Natural killer cell treated with Interleukin-12 subunit alpha and Interleukin-12 subunit beta and Interleukin-15 and Interleukin-18, amount 100 ng/mL, for 72 hours (primary cell): Measurements from ENCODE around the gene RALGDS. TPM values are rescaled to one million over a fixed set of nuclear protein-coding genes. Genes with fewer than 3 reads are reported as not detected.

ENCODE experiments used
- total RNA-seq, 2 donors: library from RNA; stranded (reverse); gene quantifications; one replicate each; pipeline ENCODE4 v1.2.3, GENCODE V29; 2022

RALGDS gene
- total RNA-seq, 2 donors from 2014 or later = 138 to 159 TPM

Other genes starting within 250 kb of the RALGDS start
- not detected for gene AK8, start 243.0 kb downstream of the RALGDS start, total RNA-seq
- 1 to 10 TPM in 1 of 2 donors, under 1 TPM in 1; 0.71 to 1.0 TPM for gene SPACA9, start 242.3 kb downstream of the RALGDS start, total RNA-seq
- 10 to 100 TPM; 37.8 to 45.7 TPM for gene TSC1, start 176.6 kb downstream of the RALGDS start, total RNA-seq
- under 1 TPM in 1 of 2 donors, not detected in 1; 0.45 TPM for gene GFI1B, start 142.5 kb downstream of the RALGDS start, total RNA-seq
- 10 to 100 TPM; 69.2 to 81.4 TPM for gene GTF3C5, start 90.2 kb downstream of the RALGDS start, total RNA-seq
- gene CEL, start 59.3 kb downstream of the RALGDS start, total RNA-seq = 1 to 10 TPM in 1 of 2 donors, under 1 TPM in 1; 0.95 to 2.1 TPM
- 1 to 10 TPM; 4.1 to 7.2 TPM for gene GBGT1, start 42.7 kb upstream of the RALGDS start, total RNA-seq
- not detected for gene OBP2B, start 88.0 kb upstream of the RALGDS start, total RNA-seq
- under 1 TPM; 0.25 to 0.69 TPM for gene ABO, start 154.0 kb upstream of the RALGDS start, total RNA-seq
- 10 to 100 TPM; 11.5 to 23.9 TPM for gene SURF6, start 214.9 kb upstream of the RALGDS start, total RNA-seq
- 10 to 100 TPM; 34.8 to 43.3 TPM for gene MED22, start 226.9 kb upstream of the RALGDS start, total RNA-seq
- 1,000 to 10,000 TPM; 1,580 to 1,944 TPM for gene RPL7A, start 227.0 kb upstream of the RALGDS start, total RNA-seq
- gene SURF1, start 235.2 kb upstream of the RALGDS start, total RNA-seq = 10 to 100 TPM; 26.0 to 28.4 TPM
- gene SURF2, start 235.3 kb upstream of the RALGDS start, total RNA-seq = 10 to 100 TPM; 15.2 to 21.6 TPM